Prostate gland (tissue), 2 donors: ENCODE results near the gene NIPAL3. TPM values are rescaled to one million over a fixed set of nuclear protein-coding genes. Genes with fewer than 3 reads are reported as not detected.
A peak's percentile ranks its signal among the peaks of the same experiment; 100 is the strongest.

Experiments
- DNase-seq: peaks from one replicate; pipeline ENCODE4 v3.0.0-alpha.2; 2019; ENCODE audit warnings: low spot score
- H3K27ac ChIP-seq, 2 donors: fragments of 200-600 bp; sonication (generic); 2 replicates each; pipeline ENCODE4 v1.5.1; 2017 to 2019
- H3K27me3 ChIP-seq: fragments of 200-600 bp; sonication (generic); replicated peaks from 2 replicates; pipeline ENCODE4 v1.5.1; 2019; ENCODE audit not compliant: insufficient read depth
- H3K36me3 ChIP-seq, 2 donors: fragments of 200-600 bp; sonication (generic); 1 replicate in 1 of 2; 2 replicates in 1 of 2; pipeline versions ENCODE4 v1.5.1 to v1.8.1; 2017 to 2019
- H3K4me1 ChIP-seq: fragments of 200-600 bp; sonication (generic); replicated peaks from 2 replicates; pipeline ENCODE4 v1.5.1; 2019
- H3K4me3 ChIP-seq, 2 donors: fragments of 200-600 bp; sonication (generic); 2 replicates each; pipeline ENCODE4 v1.5.1; 2017 to 2019
- H3K9me3 ChIP-seq: fragments of 200-600 bp; sonication (generic); 2 replicates; pipeline ENCODE4 v1.5.1; 2017
- POLR2A ChIP-seq: fragments of 450-650 bp; IDR thresholded peaks from one replicate; pipeline ENCODE4 v1.6.1; 2016; ENCODE audit warnings: antibody characterized with exemption, mild to moderate bottlenecking
- POLR2AphosphoS5 ChIP-seq: sonication (generic); formaldehyde crosslinking; IDR thresholded peaks from one replicate; pipeline ENCODE4 v1.6.1; 2017; ENCODE audit warnings: antibody characterized with exemption
- WGBS: methylation state at CpG from one replicate; pipeline ENCODE4 v1.1.5; 2018; 5-methylcytosine and 5-hydroxymethylcytosine counted together
- intact Hi-C: fragments of 100-400 bp; cut with DNase I; formaldehyde crosslinking; loops from one replicate; pipeline ENCODE4 v1.14.2; 2022
- total RNA-seq, 2 donors: library from RNA; depleted of rRNA; stranded (reverse); fragments of >200 nt; gene quantifications; one replicate each; pipeline ENCODE4 v1.1.0, GENCODE V29; 2016
- TF ChIP-seq, protein P1 (sequence below), 4 experiments: fragments of 200-600 bp in 2 of 4; fragments of 450-650 bp in 2 of 4; sonication (generic) in 2 of 4; IDR thresholded peaks; 1 replicate in 3 of 4; 2 replicates in 1 of 4; pipeline ENCODE4 v1.5.1; 2016 to 2019; ENCODE audit warnings: antibody characterized with exemption in 4 of 4, mild to moderate bottlenecking in 2 of 4, moderate library complexity in 2 of 4

The NIPAL3 gene
- total RNA-seq, 2 donors from 2014 or later = 125 to 350 TPM

DNA sequence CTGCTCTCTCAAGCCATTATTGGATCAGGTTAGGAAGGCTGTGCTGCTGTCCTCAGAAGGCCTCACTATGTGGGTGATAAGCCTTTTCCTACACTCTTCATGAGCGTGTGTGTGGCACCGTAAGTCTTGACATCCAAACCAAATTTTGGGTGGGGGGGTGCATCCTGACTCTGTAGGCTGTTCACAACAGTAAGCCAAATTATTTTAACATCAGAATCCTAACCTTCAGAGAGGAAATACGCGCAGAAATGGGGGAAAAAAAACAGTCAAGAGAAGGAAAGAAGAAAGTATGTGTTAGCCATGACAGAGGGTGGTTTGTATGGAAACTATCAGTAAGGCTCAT, 23.0 kb upstream of the NIPAL3 start:
- no peak overlapping the region for H3K4me3 ChIP-seq
- intact Hi-C loops = loop anchor here (1.0 kb wide), 1 partner anchor 190 kb away; no protein-coding TSS in a partner anchor

DNA sequence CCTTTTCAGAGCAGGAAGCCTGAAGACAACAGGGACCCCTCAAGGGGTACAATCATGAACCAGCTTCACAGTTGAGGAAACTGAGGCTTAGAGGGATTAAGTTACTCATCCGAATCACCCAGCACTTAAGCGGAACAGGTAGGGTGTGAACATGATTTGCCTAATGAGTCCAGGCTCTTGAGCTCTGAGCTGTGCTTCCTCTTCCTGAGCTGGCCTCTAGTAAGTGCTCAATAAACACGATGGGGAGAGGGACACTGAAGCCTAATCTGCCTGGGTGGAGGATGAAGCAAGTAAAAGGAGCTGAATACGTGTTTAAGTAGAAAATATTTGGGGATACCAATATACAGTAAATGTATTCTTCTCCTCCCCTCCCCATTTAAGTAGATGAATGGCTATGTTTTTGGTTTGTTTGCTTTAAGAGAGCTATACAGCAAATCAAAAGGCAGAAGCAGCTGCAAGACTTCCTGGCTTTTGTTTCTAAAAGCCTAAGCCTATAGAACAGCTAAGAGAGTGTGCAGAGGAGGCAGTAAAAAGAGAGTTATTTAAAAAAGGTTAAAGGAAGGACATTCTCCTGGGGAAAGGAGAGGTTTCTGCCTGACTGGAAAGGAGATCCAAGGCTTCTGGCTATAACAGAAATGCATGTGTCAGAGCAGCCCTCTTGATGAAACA, 22.5 kb upstream of the NIPAL3 start:
- no peak for DNase-seq
- intact Hi-C loops = loop anchor here (1.0 kb wide), 1 partner anchor 191 kb away; no protein-coding TSS in a partner anchor
- TF ChIP-seq POLR2A (no peak), POLR2AphosphoS5 (no peak)
- TF ChIP-seq, protein P1, sequence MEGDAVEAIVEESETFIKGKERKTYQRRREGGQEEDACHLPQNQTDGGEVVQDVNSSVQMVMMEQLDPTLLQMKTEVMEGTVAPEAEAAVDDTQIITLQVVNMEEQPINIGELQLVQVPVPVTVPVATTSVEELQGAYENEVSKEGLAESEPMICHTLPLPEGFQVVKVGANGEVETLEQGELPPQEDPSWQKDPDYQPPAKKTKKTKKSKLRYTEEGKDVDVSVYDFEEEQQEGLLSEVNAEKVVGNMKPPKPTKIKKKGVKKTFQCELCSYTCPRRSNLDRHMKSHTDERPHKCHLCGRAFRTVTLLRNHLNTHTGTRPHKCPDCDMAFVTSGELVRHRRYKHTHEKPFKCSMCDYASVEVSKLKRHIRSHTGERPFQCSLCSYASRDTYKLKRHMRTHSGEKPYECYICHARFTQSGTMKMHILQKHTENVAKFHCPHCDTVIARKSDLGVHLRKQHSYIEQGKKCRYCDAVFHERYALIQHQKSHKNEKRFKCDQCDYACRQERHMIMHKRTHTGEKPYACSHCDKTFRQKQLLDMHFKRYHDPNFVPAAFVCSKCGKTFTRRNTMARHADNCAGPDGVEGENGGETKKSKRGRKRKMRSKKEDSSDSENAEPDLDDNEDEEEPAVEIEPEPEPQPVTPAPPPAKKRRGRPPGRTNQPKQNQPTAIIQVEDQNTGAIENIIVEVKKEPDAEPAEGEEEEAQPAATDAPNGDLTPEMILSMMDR (IDR thresholded peaks at IDR 0.05) = no peak
- no peak overlapping the region for H3K4me3 ChIP-seq
- no peaks in the 10 kb centered on the region for H3K27me3 ChIP-seq
- H3K4me1 ChIP-seq = peaks cover 7% of the 10 kb centered on the region
- WGBS = 68% methylated on average over 4 of the region's 4 CpGs
- no peaks in the 10 kb centered on the region for H3K9me3 ChIP-seq
- H3K27ac ChIP-seq = peak overlapping the region; percentile 12 to 83
- H3K36me3 ChIP-seq = no peaks in the 10 kb centered on the region

More for the DNA sequence above, 23.0 kb upstream of the NIPAL3 start:
- DNase-seq = no peak
- TF ChIP-seq POLR2AphosphoS5 (no peak), POLR2A (no peak)
- TF ChIP-seq, protein P1 (IDR thresholded peaks at IDR 0.05) = peak in 1 of 4 experiments; percentile 1
- WGBS = 87% methylated on average over 4 of the region's 4 CpGs
- no peaks in the 10 kb centered on the region for H3K9me3 ChIP-seq
- no peaks in the 10 kb centered on the region for H3K36me3 ChIP-seq
- H3K27ac ChIP-seq = peak overlapping the region; percentile 83 to 84
- peaks cover 7% of the 10 kb centered on the region for H3K4me1 ChIP-seq
- no peaks in the 10 kb centered on the region for H3K27me3 ChIP-seq

DNA sequence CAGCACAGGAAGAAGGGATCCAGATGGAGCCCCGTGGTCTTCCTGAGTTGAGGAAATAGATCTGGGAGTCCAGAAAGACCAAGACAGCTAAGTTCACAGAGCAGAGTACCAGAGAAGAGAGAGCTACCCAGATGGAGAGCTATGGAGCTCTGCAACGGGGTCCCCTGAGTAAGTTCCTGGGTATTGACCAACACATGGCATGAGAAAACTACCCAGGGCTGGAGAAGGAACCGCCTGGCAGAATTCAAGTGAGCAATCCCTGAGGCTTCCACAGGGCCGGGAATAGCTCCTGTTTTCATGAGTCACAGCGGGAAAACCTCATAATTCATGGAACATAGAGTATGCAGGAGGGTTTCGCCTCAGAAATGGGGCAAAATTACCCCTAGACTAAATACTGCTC, 21.7 kb upstream of the NIPAL3 start:
- 66% methylated on average over 6 of the region's 6 CpGs for WGBS
- Histone ChIP-seq H3K4me1 (peaks cover 7% of the 10 kb centered on the region), H3K27ac (peak overlapping the region in 1 of 2 donors; percentile 83), H3K36me3 (no peaks in the 10 kb centered on the region), H3K9me3 (no peaks in the 10 kb centered on the region), H3K27me3 (no peaks in the 10 kb centered on the region), H3K4me3 (no peak overlapping the region)
- TF ChIP-seq, protein P1 (IDR thresholded peaks at IDR 0.05) = no peak
- TF ChIP-seq POLR2A (no peak), POLR2AphosphoS5 (no peak)
- intact Hi-C loops = no loop called here
- no peak for DNase-seq

DNA sequence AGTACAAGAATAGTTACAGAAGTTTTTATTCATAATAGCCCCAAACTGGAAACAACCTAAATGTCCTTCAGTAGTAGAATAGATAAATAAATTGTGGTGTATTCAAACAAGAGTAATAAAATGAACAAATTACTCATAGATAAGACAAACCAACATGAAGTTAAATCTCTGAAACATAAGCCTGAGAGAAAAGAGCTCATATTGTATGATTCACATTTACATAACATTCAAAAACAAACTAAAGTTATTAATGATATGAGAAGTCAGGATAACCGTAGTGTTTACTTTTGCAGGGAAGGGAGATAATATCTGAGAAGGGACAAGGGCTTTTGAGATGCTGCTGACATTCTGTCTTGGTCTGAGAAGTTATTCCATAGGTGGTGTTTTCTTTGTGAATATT, 15.5 kb upstream of the NIPAL3 start:
- intact Hi-C loops = no loop called here
- Histone ChIP-seq H3K36me3 (no peaks in the 10 kb centered on the region), H3K4me3 (no peak overlapping the region), H3K27ac (no peak overlapping the region), H3K9me3 (no peaks in the 10 kb centered on the region), H3K27me3 (no peaks in the 10 kb centered on the region), H3K4me1 (no peaks in the 10 kb centered on the region)
- 34% methylated on average over 1 of the region's 1 CpG for WGBS
- no peak for TF ChIP-seq POLR2A
- TF ChIP-seq, protein P1 (IDR thresholded peaks at IDR 0.05) = no peak
- no peak for TF ChIP-seq POLR2AphosphoS5
- no peak for DNase-seq

DNA sequence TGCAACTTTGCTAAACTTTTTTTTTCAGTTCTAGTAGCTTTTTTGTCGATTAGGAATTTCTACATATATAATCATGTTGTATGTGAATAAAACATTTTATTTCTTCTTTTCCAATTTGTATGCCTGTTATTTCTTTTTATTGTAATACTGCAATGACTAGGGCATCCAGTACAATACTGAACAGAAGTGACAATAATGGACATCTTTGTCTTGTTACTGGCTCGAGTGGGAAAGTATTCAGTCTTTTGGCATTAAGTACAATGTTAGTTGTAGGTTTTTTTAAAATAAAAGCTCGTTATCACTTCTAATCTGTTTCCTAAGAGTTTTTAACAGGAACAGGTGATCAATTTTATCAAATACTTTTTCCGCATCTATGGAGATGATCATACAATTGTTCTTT, 11.8 kb upstream of the NIPAL3 start:
- H3K4me3 ChIP-seq = no peak overlapping the region
- intact Hi-C loops = no loop called here
- no peaks in the 10 kb centered on the region for H3K27me3 ChIP-seq
- H3K27ac ChIP-seq = no peak overlapping the region
- no peak for TF ChIP-seq POLR2AphosphoS5
- TF ChIP-seq POLR2A = no peak
- TF ChIP-seq, protein P1 (IDR thresholded peaks at IDR 0.05) = no peak
- DNase-seq = no peak
- WGBS = 82% methylated on average over 4 of the region's 4 CpGs
- no peaks in the 10 kb centered on the region for H3K4me1 ChIP-seq
- no peaks in the 10 kb centered on the region for H3K36me3 ChIP-seq
- H3K9me3 ChIP-seq = no peaks in the 10 kb centered on the region
